Activated T-cell treated with anti-CD3 and anti-CD28 coated beads, Interleukin-2, amount 50 U/mL, for 1 hour (primary cell): Measurements from ENCODE around the gene IFT22.
"Not testable (repeated sequence)": the region's sequence is repeated elsewhere in the genome, so short reads cannot be mapped to it uniquely, and the experiment has no call there.

Experiments used
- DNase-seq: peaks from one replicate; pipeline ENCODE4 v3.0.0-alpha.2; 2020

The IFT22 gene

DNA sequence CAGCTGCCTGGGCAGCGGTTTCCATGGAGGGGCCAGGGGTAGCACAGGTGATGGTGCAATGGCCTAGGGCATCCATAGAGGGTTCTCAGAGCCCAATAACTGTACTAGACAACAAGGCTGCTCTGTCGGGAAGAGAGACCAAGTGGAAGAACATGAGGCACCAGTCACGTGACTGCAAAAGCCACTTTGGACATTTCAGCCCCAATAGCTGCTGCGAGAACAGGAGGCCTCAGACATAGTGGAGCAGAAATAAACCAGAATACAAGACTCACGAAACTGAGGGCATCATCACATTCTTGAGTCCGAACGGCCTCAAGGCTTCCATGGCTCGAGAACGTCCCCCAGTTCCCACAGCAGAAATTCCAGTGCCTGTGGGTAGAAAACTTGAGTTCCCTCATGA, 44.5 kb downstream of the IFT22 start:
- no peak for DNase-seq

DNA sequence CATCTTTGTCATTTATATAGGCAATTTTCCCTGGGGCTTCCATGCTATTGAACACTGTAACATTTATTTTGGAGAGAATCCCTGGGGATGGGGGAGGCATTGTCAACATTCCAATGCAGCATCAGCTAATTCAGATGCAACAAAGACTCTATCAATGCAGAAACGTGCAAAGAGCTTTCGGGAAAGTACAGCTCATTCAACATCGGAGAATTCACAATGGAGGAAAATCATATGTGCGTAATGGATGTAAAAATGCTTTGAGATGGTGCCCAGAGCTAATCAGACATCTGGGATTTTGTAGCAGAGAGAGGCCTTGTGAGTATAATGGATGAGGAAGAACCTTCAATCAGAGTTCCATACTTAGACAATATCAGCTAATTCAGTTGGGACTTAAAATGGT, 48.4 kb downstream of the IFT22 start:
- no peak for DNase-seq

DNA sequence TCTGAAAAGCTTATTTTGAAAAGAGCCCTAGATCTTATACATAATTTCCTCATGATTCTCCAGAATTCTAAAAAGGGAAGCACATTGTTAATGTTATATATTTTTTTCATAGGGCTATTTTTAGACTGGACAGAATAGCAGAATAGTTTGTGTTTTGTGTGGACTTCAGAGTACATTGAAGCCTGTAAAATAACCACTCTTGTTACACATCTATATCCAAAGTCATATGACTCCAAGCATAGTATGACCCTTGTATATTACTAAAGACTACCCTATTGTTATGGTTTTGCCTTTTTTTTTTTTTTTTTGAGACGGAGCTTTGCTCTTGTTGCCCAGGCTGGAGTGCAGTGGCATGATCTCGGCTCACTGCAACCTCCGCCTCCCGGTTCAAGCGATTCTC, 50.6 kb downstream of the IFT22 start:
- no peak for DNase-seq

DNA sequence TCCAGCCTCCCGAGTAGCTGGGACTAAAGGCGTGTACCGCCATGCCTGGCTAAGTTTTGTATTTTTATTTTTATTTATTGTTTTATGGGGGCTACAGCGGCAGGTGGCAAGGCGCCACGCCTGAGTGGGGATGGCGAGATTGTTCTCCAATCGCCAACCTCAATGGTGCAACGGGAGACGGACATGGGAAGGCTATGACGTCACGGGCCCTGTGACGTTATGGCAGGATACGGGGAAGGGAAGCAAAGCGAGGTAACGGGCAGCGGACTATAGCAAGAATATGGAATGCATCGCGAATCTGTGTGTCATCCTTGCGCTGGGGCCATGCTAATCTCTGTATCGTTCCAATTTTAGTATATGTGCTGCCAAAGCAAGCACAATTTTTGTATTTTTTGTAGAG, 51.9 kb downstream of the IFT22 start:
- no peak for DNase-seq

DNA sequence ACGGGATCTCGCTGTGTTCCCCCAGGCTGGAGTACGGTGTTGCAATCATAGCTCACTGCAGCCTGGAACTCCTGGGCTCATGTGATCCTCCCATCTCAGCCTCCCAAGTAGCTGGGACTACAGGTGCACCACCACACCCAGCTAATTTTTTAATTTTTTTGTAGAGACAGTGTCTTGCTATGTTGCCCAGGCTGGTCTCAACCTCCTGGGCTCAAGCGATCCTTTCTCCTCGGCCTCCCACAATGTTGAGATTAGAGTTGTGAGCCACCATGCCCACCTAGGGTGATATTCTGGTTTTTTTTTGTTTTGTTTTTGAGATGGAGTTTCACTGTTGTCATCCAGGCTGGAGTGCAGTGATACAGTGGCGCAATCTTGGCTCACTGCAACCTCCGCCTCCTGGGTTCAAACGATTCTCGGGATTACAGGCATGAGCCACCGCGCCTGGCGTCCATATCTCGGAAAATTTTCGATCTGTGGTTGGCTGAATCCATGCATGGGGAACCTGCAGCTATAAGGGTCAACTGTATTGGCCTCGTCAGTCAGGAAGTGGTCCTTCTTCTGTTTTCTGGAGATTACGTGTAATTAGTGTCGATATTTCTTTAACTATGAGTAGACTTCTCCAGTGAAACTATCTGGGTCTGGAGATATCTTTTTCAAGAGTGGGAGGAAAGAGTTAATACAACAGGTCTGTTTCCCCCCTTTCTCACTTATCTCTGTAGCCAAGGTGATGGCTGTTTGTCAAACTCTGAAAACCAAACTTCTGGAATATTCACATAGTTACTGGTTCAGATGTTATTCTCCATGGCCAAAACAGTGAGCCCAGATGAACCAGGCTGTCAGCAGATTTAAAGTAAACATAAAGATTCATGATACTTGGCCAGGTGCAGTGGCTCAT, 55.7 kb downstream of the IFT22 start:
- no peak for DNase-seq

DNA sequence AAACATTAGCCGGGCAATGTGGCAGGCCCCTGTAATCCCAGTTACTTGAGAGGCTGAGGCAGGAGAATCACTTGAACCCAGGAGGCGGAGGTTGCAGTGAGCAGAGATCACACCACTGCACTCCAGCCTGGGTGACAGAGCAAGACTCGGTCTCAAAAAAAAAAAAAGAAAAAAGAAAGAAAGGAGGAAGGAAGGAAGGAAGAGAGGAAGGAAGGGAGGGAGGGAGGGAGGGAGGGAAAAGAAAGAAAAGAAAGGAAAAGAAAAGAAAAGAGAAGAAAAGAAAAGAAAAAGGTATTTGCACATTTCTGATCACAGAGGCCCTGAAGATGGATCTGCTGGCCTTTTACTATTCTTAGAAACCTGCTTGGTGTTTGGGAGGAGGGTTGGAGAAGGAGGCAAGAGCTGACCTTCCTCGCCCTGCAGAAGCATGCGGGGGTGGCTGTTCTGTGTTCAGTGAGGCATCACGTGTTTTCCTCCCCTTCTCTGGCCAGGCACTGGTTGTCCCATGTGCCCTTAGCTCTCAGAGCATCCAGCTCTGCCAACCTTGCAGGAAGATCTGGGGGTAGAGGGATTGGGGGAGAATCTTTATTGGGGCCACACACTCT, 57.4 kb downstream of the IFT22 start:
- DNase-seq: not testable (repeated sequence)
